WTC11 (cell line): ENCODE measurements around the gene MAST4. TPM values are rescaled to one million over a fixed set of nuclear protein-coding genes. Genes with fewer than 3 reads are reported as not detected.

Experiments used
- ATAC-seq: fragments of 200-7000 bp; cut with Tn5 transposase; 2 replicates; pipeline ENCODE4 v1.10.0; 2021; ENCODE audit warnings: mild to moderate bottlenecking, moderate library complexity
- CTCF ChIA-PET: fragments of 300-600 bp; sonication (Branson Sonifier 250); formaldehyde crosslinking; loops from one replicate; lab custom pipeline; 2021; ENCODE audit warnings: antibody characterized with exemption; lab: Charles Lee
- POLR2A ChIA-PET: fragments of 350-600 bp; sonication (Branson Sonifier 250); formaldehyde crosslinking; loops from one replicate; lab custom pipeline; 2021; ENCODE audit warnings: antibody characterized with exemption; lab: Charles Lee
- DNase-seq: peaks from one replicate; pipeline ENCODE4 v3.0.0; 2021; ENCODE audit warnings: low spot score
- H3K27ac Mint-ChIP-seq: 2 replicates; pipeline ENCODE4 v1.8.0; 2021; ENCODE audit warnings: mixed read lengths
- H3K27me3 Mint-ChIP-seq: 2 replicates; pipeline ENCODE4 v1.8.0; 2021; ENCODE audit warnings: low read depth, mild to moderate bottlenecking, moderate library complexity, mixed read lengths
- H3K36me3 Mint-ChIP-seq: 2 replicates; pipeline ENCODE4 v1.8.0; 2021; ENCODE audit warnings: mixed read lengths
- H3K4me1 Mint-ChIP-seq: 2 replicates; pipeline ENCODE4 v1.8.0; 2022; ENCODE audit warnings: mixed read lengths
- H3K4me3 Mint-ChIP-seq: 2 replicates; pipeline ENCODE4 v1.8.0; 2021; ENCODE audit warnings: mild to moderate bottlenecking, moderate library complexity, mixed read lengths
- H3K9me3 Mint-ChIP-seq: 2 replicates; pipeline ENCODE4 v1.8.0; 2021; ENCODE audit warnings: mixed read lengths
- ATF2 ChIP-seq: sonication (generic); formaldehyde crosslinking; IDR thresholded peaks from 2 replicates; pipeline ENCODE4 v1.8.1; 2022; ENCODE audit warnings: low read depth, missing genetic modification reagents, borderline replicate concordance
- ATF6 ChIP-seq: sonication (generic); formaldehyde crosslinking; IDR thresholded peaks from 2 replicates; pipeline ENCODE4 v1.8.1; 2023; ENCODE audit warnings: mild to moderate bottlenecking, missing genetic modification reagents
- ESRRA ChIP-seq: sonication (generic); formaldehyde crosslinking; IDR thresholded peaks from 2 replicates; pipeline ENCODE4 v1.8.1; 2022; ENCODE audit warnings: mild to moderate bottlenecking, missing genetic modification reagents, borderline replicate concordance
- FOXP4 ChIP-seq: sonication (generic); formaldehyde crosslinking; IDR thresholded peaks from 2 replicates; pipeline ENCODE4 v1.8.0; 2022; ENCODE audit warnings: mild to moderate bottlenecking, missing genetic modification reagents
- IRF1 ChIP-seq: sonication (generic); formaldehyde crosslinking; IDR thresholded peaks from 2 replicates; pipeline ENCODE4 v1.8.0; 2023; ENCODE audit warnings: missing genetic modification reagents
- JAZF1 ChIP-seq: fragments of 250-450 bp; sonication (Bioruptor Pico); IDR thresholded peaks from 2 replicates; pipeline ENCODE4 v1.9.0; 2021; ENCODE audit warnings: moderate library complexity, mild to moderate bottlenecking, inconsistent platforms
- NR2C2 ChIP-seq: sonication (generic); formaldehyde crosslinking; IDR thresholded peaks from 2 replicates; pipeline ENCODE4 v1.8.0; 2022; ENCODE audit warnings: mild to moderate bottlenecking, missing genetic modification reagents
- RELA ChIP-seq: sonication (generic); formaldehyde crosslinking; IDR thresholded peaks from 2 replicates; pipeline ENCODE4 v1.8.1; 2022; ENCODE audit warnings: missing genetic modification reagents, mild to moderate bottlenecking, borderline replicate concordance
- TEAD1 ChIP-seq: sonication (generic); formaldehyde crosslinking; IDR thresholded peaks from 2 replicates; pipeline ENCODE4 v1.8.0; 2022; ENCODE audit warnings: mild to moderate bottlenecking, missing genetic modification reagents
- ZBTB43 ChIP-seq: sonication (generic); formaldehyde crosslinking; IDR thresholded peaks from 2 replicates; pipeline ENCODE4 v1.8.1; 2023; ENCODE audit warnings: mild to moderate bottlenecking, missing genetic modification reagents
- ZNF232 ChIP-seq: sonication (generic); formaldehyde crosslinking; IDR thresholded peaks from 2 replicates; pipeline ENCODE4 v1.8.0; 2022; ENCODE audit warnings: mild to moderate bottlenecking, missing genetic modification reagents
- ZNF317 ChIP-seq: sonication (generic); formaldehyde crosslinking; IDR thresholded peaks from 2 replicates; pipeline ENCODE4 v1.8.1; 2023; ENCODE audit warnings: low read depth, mild to moderate bottlenecking, moderate library complexity, missing genetic modification reagents, borderline replicate concordance
- total RNA-seq: library from RNA; stranded (reverse); gene quantifications from 3 replicates; pipeline ENCODE4 v1.2.3, GENCODE V29; 2021

The MAST4 gene
- total RNA-seq, 1 experiment from 2014 or later = 8.0 TPM

- TF ChIP-seq FOXP4 (CRISPR knock-in tag) (no peak), IRF1 (CRISPR knock-in tag) (no peak)
Observed at GRCh38 chr5:67200809-67201562, 604.8 kb downstream of the MAST4 start (continued).

- no peak for DNase-seq
- Mint-ChIP-seq H3K4me1 (peaks cover 3% of the 10 kb centered on the region), H3K27ac (no peak overlapping the region), H3K36me3 (peaks cover 10% of the 10 kb centered on the region; the same call in 1 of the 2 replicates), H3K9me3 (peaks cover 27% of the 10 kb centered on the region), H3K4me3 (no peak overlapping the region), H3K27me3 (no peaks in the 10 kb centered on the region)
- ChIA-PET POLR2A (interaction anchor here (0.7 kb wide), 1 partner anchor 41 kb away, joined by 3 read pairs; no protein-coding TSS in a partner anchor), CTCF (interaction anchor here (1.9 kb wide), 1 partner anchor 36 kb away, joined by 4 read pairs; no protein-coding TSS in a partner anchor)
- ATAC-seq = no peak
- TF ChIP-seq JAZF1 (CRISPR knock-in tag) = no peak
- TF ChIP-seq ZNF232 = no peak
- no peak for TF ChIP-seq ESRRA
- TF ChIP-seq ZBTB43 (CRISPR knock-in tag) = no peak
- TF ChIP-seq ZNF317 (CRISPR knock-in tag) = no peak
Observed at GRCh38 chr5:67201897-67202549, 605.8 kb downstream of the MAST4 start.

- ChIA-PET POLR2A (no interaction called here), CTCF (interaction anchor here (1.9 kb wide), 1 partner anchor 37 kb away, joined by 4 read pairs; no protein-coding TSS in a partner anchor)
- peaks cover 3% of the 10 kb centered on the region for H3K4me1 Mint-ChIP-seq
- H3K27me3 Mint-ChIP-seq = no peaks in the 10 kb centered on the region
- ATAC-seq (no peak), DNase-seq (no peak)
- TF ChIP-seq RELA (CRISPR knock-in tag) (no peak), TEAD1 (CRISPR knock-in tag) (no peak), ATF2 (CRISPR knock-in tag) (no peak), NR2C2 (no peak), ATF6 (CRISPR knock-in tag) (no peak)
- no peak overlapping the region for H3K27ac Mint-ChIP-seq
- peaks cover 27% of the 10 kb centered on the region for H3K9me3 Mint-ChIP-seq
- no peak overlapping the region for H3K4me3 Mint-ChIP-seq
- H3K36me3 Mint-ChIP-seq = peaks cover 10% of the 10 kb centered on the region; the same call in 1 of the 2 replicates
Observed at GRCh38 chr5:67202828-67203227, 606.6 kb downstream of the MAST4 start.
